Astrocyte (in vitro differentiated cells and primary cell): ENCODE results near the gene ATXN7L1. TPM values are rescaled to one million over a fixed set of nuclear protein-coding genes. Genes with fewer than 3 reads are reported as not detected.

Experiments
- DNase-seq: peaks from one replicate; pipeline ENCODE4 v3.0.0-alpha.2; 2010; ENCODE audit warnings: low read depth
- FAIRE-seq: peaks from 2 replicates; lab custom pipeline; 2011; peaks lifted over from hg19 to GRCh38; lab: Jason Lieb, UNC
- H2AFZ ChIP-seq: 2 replicates; pipeline ENCODE4 v1.6.0; 2012; ENCODE audit warnings: low read depth, low read length, inconsistent platforms
- H3K27ac ChIP-seq: 2 replicates; pipeline ENCODE4 v1.5.1; 2011; ENCODE audit warnings: low read depth, low read length, inconsistent platforms
- H3K27me3 ChIP-seq: 2 replicates; pipeline ENCODE4 v1.6.0; 2011; ENCODE audit warnings: low read length, inconsistent platforms; ENCODE audit not compliant: insufficient read depth
- H3K36me3 ChIP-seq: 2 replicates; pipeline ENCODE4 v1.5.1; 2011; ENCODE audit warnings: low read length, inconsistent platforms; ENCODE audit not compliant: insufficient read depth
- H3K4me1 ChIP-seq: 2 replicates; pipeline ENCODE4 v1.5.1; 2011; ENCODE audit warnings: low read length, inconsistent platforms; ENCODE audit not compliant: insufficient read depth
- H3K4me2 ChIP-seq: 2 replicates; pipeline ENCODE4 v1.6.0; 2012; ENCODE audit warnings: low read length, inconsistent platforms
- H3K4me3 ChIP-seq: 2 replicates; pipeline ENCODE4 v1.5.1; 2011; ENCODE audit warnings: low read depth, mild to moderate bottlenecking, low read length, inconsistent platforms; ENCODE audit not compliant: insufficient read depth
- H3K79me2 ChIP-seq: 2 replicates; pipeline ENCODE4 v1.6.0; 2012; ENCODE audit warnings: mild to moderate bottlenecking, low read length, inconsistent platforms; ENCODE audit not compliant: insufficient read depth
- H3K9ac ChIP-seq: 2 replicates; pipeline ENCODE4 v1.6.0; 2012; ENCODE audit warnings: mild to moderate bottlenecking, low read length, inconsistent platforms
- H3K9me3 ChIP-seq: 2 replicates; pipeline ENCODE4 v1.5.1; 2012; ENCODE audit warnings: low read depth, mild to moderate bottlenecking, low read length, inconsistent platforms; ENCODE audit not compliant: insufficient read depth
- H4K20me1 ChIP-seq: 2 replicates; pipeline ENCODE4 v1.6.0; 2012; ENCODE audit warnings: low read length, inconsistent platforms; ENCODE audit not compliant: insufficient read depth
- H3K27ac Mint-ChIP-seq: one replicate; pipeline ENCODE4 v1.8.0; 2021; ENCODE audit warnings: mild to moderate bottlenecking, mixed read lengths; ENCODE audit not compliant: unreplicated experiment
- H3K27me3 Mint-ChIP-seq: one replicate; pipeline ENCODE4 v1.8.0; 2021; ENCODE audit warnings: low read depth, mixed read lengths; ENCODE audit not compliant: unreplicated experiment
- H3K36me3 Mint-ChIP-seq: one replicate; pipeline ENCODE4 v1.8.0; 2021; ENCODE audit warnings: low read depth, mixed read lengths; ENCODE audit not compliant: unreplicated experiment
- H3K4me1 Mint-ChIP-seq: one replicate; pipeline ENCODE4 v1.8.0; 2021; ENCODE audit warnings: low read depth, mixed read lengths; ENCODE audit not compliant: unreplicated experiment
- H3K4me3 Mint-ChIP-seq: one replicate; pipeline ENCODE4 v1.8.0; 2021; ENCODE audit warnings: mild to moderate bottlenecking, moderate library complexity, mixed read lengths; ENCODE audit not compliant: unreplicated experiment
- H3K9me3 Mint-ChIP-seq: one replicate; pipeline ENCODE4 v1.8.0; 2021; ENCODE audit warnings: mild to moderate bottlenecking, mixed read lengths; ENCODE audit not compliant: unreplicated experiment
- EZH2 ChIP-seq: IDR thresholded peaks from 2 replicates; pipeline ENCODE4 v1.6.1; 2012; ENCODE audit warnings: mild to moderate bottlenecking, low read length, inconsistent platforms; ENCODE audit not compliant: insufficient read depth
- total RNA-seq: library from RNA; stranded (reverse); gene quantifications from 2 replicates; pipeline ENCODE4 v1.2.1, GENCODE V29; 2021
- TF ChIP-seq, protein P1 (sequence below): IDR thresholded peaks from 2 replicates; pipeline ENCODE4 v1.5.1; 2011; ENCODE audit warnings: low read depth, mild to moderate bottlenecking, inconsistent platforms, low read length, moderate library complexity; ENCODE audit not compliant: insufficient read depth

ATXN7L1 gene
- total RNA-seq, 1 donor from 2014 or later: 7.6 TPM

DNA sequence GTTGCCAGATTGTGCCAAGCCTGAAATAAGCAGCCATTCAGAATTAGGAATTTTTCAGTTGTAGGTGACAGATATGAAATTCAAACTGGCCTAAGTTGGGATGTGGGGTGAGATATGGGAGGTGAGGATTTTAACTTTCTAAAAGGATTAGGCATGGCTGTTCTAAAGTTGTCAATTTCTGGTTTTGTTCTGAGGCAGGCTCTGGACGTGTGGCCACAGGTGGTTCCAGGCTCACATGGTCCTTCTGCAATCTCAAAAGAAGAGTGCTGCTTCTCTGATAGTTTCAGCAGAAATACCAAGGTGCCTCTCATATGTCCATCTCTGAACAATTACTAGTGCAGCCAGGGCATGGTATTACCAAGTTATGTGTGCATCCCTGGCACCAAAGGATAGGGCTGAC, 316.5 kb downstream of the ATXN7L1 start:
- no peak overlapping the region for H3K4me3 ChIP-seq
- H3K4me2 ChIP-seq: no peak overlapping the region
- Mint-ChIP-seq H3K4me1 (no peaks in the 10 kb centered on the region), H3K36me3 (peaks cover 13% of the 10 kb centered on the region), H3K4me3 (no peak overlapping the region), H3K27me3 (no peaks in the 10 kb centered on the region), H3K9me3 (no peaks in the 10 kb centered on the region), H3K27ac (no peak overlapping the region)
- no peak overlapping the region for H2AFZ ChIP-seq
- H3K27me3 ChIP-seq: no peaks in the 10 kb centered on the region
- H3K9me3 ChIP-seq: no peaks in the 10 kb centered on the region
- H4K20me1 ChIP-seq: peaks cover 4% of the 10 kb centered on the region
- peaks cover 28% of the 10 kb centered on the region for H3K36me3 ChIP-seq
- DNase-seq (no peak), FAIRE-seq (no peak)
- H3K27ac ChIP-seq: no peak overlapping the region
- H3K79me2 ChIP-seq: no peaks in the 10 kb centered on the region
- no peak overlapping the region for H3K9ac ChIP-seq
- no peaks in the 10 kb centered on the region for H3K4me1 ChIP-seq
- TF ChIP-seq EZH2: no peak
- TF ChIP-seq, protein P1, sequence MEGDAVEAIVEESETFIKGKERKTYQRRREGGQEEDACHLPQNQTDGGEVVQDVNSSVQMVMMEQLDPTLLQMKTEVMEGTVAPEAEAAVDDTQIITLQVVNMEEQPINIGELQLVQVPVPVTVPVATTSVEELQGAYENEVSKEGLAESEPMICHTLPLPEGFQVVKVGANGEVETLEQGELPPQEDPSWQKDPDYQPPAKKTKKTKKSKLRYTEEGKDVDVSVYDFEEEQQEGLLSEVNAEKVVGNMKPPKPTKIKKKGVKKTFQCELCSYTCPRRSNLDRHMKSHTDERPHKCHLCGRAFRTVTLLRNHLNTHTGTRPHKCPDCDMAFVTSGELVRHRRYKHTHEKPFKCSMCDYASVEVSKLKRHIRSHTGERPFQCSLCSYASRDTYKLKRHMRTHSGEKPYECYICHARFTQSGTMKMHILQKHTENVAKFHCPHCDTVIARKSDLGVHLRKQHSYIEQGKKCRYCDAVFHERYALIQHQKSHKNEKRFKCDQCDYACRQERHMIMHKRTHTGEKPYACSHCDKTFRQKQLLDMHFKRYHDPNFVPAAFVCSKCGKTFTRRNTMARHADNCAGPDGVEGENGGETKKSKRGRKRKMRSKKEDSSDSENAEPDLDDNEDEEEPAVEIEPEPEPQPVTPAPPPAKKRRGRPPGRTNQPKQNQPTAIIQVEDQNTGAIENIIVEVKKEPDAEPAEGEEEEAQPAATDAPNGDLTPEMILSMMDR: no peak

Other genes starting within 250 kb of the ATXN7L1 start
- gene CDHR3, start 86.7 kb upstream of the ATXN7L1 start, total RNA-seq: 1.8 and 3.1 TPM in 2 replicates
- 58.8 and 59.7 TPM in 2 replicates for gene SYPL1, start 235.7 kb upstream of the ATXN7L1 start, total RNA-seq